ENCODE results near the gene ADH5.

GRCh38 chr4:99121008-99121407 lies 32.4 kb upstream of the ADH5 start:
- TF ChIP-seq TAF1 (IDR thresholded peaks at IDR 0.05; ENCODE audit: borderline replicate concordance, insufficient read depth, low read length) (no peak), POLR2AphosphoS5 (IDR thresholded peaks at IDR 0.05; ENCODE audit: low read depth, low read length) (no peak), SIN3A (IDR thresholded peaks at IDR 0.05; ENCODE audit: borderline replicate concordance, insufficient read depth, low read length) (no peak)
- TF ChIP-seq, protein P1, sequence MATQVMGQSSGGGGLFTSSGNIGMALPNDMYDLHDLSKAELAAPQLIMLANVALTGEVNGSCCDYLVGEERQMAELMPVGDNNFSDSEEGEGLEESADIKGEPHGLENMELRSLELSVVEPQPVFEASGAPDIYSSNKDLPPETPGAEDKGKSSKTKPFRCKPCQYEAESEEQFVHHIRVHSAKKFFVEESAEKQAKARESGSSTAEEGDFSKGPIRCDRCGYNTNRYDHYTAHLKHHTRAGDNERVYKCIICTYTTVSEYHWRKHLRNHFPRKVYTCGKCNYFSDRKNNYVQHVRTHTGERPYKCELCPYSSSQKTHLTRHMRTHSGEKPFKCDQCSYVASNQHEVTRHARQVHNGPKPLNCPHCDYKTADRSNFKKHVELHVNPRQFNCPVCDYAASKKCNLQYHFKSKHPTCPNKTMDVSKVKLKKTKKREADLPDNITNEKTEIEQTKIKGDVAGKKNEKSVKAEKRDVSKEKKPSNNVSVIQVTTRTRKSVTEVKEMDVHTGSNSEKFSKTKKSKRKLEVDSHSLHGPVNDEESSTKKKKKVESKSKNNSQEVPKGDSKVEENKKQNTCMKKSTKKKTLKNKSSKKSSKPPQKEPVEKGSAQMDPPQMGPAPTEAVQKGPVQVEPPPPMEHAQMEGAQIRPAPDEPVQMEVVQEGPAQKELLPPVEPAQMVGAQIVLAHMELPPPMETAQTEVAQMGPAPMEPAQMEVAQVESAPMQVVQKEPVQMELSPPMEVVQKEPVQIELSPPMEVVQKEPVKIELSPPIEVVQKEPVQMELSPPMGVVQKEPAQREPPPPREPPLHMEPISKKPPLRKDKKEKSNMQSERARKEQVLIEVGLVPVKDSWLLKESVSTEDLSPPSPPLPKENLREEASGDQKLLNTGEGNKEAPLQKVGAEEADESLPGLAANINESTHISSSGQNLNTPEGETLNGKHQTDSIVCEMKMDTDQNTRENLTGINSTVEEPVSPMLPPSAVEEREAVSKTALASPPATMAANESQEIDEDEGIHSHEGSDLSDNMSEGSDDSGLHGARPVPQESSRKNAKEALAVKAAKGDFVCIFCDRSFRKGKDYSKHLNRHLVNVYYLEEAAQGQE (IDR thresholded peaks at IDR 0.05; ENCODE audit: insufficient read depth in 1 of 2, low read depth in 2 of 2, low read length in 2 of 2): no peak
